ENCODE measurements around the gene RFC1. TPM values are rescaled to one million over a fixed set of nuclear protein-coding genes. Genes with fewer than 3 reads are reported as not detected.

The RFC1 gene
- total and polyA plus RNA-seq, 7 donors = 6.7 to 21.0 (median 15.8) TPM

DNA sequence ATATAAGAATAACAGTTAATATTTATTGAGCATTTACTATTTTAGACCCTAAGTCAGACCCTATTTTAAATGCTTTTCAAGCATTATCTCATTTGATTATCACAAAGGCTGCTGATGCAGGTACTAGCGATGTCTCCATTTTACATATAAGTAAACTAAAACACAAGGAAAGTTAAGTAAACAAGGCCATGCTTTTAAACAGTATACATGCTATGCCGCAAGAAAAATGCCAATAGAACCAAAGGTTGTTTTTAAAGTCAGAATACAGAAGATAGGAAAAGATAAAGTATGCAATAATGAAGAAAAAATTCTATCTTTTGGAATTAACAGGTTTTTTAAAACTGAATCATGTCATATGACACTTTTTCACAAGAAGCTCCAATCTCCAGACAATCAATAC, 26.2 kb downstream of the RFC1 start:
- WGBS, 3 donors = 97 to 99% (median 97%) methylated on average over 2 of the region's 2 CpGs
- ATAC-seq = no peak
- no peaks in the 10 kb centered on the region for H3K27me3 ChIP-seq (ENCODE audit: insufficient read depth in 3 of 3, low read length in 2 of 3)
- intact Hi-C loops (cut with DNase I) = no loop called here
- DNase-seq = no peak
- H3K4me1 ChIP-seq = no peaks in the 10 kb centered on the region
- no peaks in the 10 kb centered on the region for H3K9me3 ChIP-seq
- no peak overlapping the region for H3K4me3 ChIP-seq
- TF ChIP-seq, protein P1, sequence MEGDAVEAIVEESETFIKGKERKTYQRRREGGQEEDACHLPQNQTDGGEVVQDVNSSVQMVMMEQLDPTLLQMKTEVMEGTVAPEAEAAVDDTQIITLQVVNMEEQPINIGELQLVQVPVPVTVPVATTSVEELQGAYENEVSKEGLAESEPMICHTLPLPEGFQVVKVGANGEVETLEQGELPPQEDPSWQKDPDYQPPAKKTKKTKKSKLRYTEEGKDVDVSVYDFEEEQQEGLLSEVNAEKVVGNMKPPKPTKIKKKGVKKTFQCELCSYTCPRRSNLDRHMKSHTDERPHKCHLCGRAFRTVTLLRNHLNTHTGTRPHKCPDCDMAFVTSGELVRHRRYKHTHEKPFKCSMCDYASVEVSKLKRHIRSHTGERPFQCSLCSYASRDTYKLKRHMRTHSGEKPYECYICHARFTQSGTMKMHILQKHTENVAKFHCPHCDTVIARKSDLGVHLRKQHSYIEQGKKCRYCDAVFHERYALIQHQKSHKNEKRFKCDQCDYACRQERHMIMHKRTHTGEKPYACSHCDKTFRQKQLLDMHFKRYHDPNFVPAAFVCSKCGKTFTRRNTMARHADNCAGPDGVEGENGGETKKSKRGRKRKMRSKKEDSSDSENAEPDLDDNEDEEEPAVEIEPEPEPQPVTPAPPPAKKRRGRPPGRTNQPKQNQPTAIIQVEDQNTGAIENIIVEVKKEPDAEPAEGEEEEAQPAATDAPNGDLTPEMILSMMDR (IDR thresholded peaks at IDR 0.05) = no peak
- peaks cover 0 to 14% of the 10 kb centered on the region in 2 donors for H3K36me3 ChIP-seq (ENCODE audit: insufficient read depth in 1 of 2, low read depth in 1 of 2)
- no peak overlapping the region for H3K27ac ChIP-seq

DNA sequence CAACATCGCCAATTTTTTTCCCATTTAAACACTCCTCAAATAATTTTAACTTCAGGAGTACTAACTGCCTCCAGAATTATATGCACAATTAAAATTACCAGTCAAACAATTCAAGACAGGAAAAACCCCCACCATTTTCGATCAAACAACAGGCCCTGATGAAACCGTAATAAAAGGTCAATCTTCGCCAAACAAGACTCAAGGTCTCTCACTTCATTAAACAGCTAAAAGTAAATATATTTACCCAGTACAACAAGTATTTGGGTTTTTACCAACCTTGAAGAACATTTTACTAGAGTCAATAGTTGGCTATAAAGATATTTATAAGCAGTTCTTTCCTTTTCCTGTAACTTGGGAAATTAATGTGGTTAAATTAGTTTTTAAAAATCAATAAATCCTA, 28.3 kb downstream of the RFC1 start:
- H3K36me3 ChIP-seq (ENCODE audit: insufficient read depth in 1 of 2, low read depth in 1 of 2) = peaks cover 0 to 14% of the 10 kb centered on the region in 2 donors
- no peaks in the 10 kb centered on the region for H3K4me1 ChIP-seq
- no peaks in the 10 kb centered on the region for H3K27me3 ChIP-seq (ENCODE audit: insufficient read depth in 3 of 3, low read length in 2 of 3)
- no peaks in the 10 kb centered on the region for H3K9me3 ChIP-seq
- intact Hi-C loops (cut with DNase I) = no loop called here
- TF ChIP-seq, protein P1 (IDR thresholded peaks at IDR 0.05) = no peak
- DNase-seq (no peak), ATAC-seq (no peak)
- WGBS, 3 donors = 96 to 99% (median 98%) methylated on average over 4 of the region's 4 CpGs
- no peak overlapping the region for H3K4me3 ChIP-seq
- no peak overlapping the region for H3K27ac ChIP-seq

DNA sequence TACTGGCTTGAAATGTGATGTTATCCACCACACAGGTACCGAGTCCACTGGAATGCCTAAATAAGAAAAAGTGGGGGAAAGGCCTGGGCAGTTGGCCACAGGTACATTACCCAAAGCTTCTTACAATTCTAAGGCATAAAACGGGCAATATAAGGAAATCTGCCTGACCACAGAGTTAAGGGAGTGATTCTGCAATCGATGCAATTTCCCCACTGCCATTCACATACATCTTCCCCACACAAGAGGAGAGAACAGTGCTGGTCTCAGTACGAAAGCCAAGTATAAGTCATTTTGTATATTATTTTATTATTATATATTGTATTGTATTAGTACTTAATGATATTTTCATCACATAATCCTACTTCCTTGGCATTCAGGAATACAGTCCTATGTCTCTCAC, 30.6 kb downstream of the RFC1 start:
- ATAC-seq (no peak), DNase-seq (no peak)
- Histone ChIP-seq H3K27me3 (ENCODE audit: insufficient read depth in 3 of 3, low read length in 2 of 3) (no peaks in the 10 kb centered on the region), H3K4me1 (no peaks in the 10 kb centered on the region), H3K36me3 (ENCODE audit: insufficient read depth in 1 of 2, low read depth in 1 of 2) (no peaks in the 10 kb centered on the region), H3K9me3 (no peaks in the 10 kb centered on the region), H3K27ac (no peak overlapping the region), H3K4me3 (no peak overlapping the region)
- WGBS, 3 donors = 94 to 95% (median 95%) methylated on average over 4 of the region's 4 CpGs
- TF ChIP-seq, protein P1 (IDR thresholded peaks at IDR 0.05) = no peak
- intact Hi-C loops (cut with DNase I) = no loop called here

DNA sequence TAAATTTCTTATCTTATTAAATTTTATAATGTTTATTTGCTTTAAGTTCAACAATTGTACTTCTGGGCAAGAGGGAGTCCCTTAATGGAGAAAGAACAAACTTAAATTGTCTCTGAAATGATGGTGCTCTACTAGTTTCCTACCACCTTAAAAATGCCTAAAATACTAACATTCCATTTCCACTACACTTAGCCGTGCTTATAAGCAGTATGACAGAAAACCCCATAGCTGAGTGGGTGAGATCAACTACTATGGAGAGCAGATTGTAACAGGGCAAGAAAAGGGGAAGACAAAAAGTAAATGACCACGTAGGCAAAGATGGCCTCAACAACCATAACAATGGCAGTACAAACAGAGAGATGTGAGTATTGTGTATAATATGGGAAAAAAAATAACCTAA, 35.0 kb downstream of the RFC1 start:
- TF ChIP-seq, protein P1 (IDR thresholded peaks at IDR 0.05) = no peak
- Histone ChIP-seq H3K27ac (no peak overlapping the region), H3K36me3 (ENCODE audit: insufficient read depth in 1 of 2, low read depth in 1 of 2) (peaks cover 0 to 19% of the 10 kb centered on the region in 2 donors), H3K4me1 (no peaks in the 10 kb centered on the region), H3K4me3 (no peak overlapping the region), H3K27me3 (ENCODE audit: insufficient read depth in 3 of 3, low read length in 2 of 3) (no peaks in the 10 kb centered on the region), H3K9me3 (no peaks in the 10 kb centered on the region)
- ATAC-seq (no peak), DNase-seq (no peak)
- intact Hi-C loops (cut with DNase I) = no loop called here
- 71 to 78% (median 72%) methylated on average over 2 of the region's 2 CpGs for WGBS, 3 donors

DNA sequence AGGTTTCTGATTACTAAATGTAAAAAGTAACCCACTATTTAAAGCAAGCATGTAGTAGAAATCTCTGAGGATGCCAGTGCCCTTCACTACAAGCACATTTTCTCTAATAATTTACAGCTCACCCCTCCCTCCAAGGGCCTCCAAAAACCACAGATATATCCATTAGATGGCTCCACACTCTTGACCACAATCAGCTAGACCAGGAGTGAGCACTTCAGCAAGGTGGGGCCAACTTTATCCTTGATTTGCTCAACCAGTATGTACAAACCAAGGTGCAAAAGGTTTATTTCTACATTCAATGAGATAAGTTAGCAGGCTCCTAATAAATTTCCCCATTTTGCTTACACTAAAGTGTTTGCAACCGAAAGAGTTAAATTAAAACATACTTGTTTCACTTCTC, 35.8 kb downstream of the RFC1 start:
- DNase-seq (no peak), ATAC-seq (no peak)
- no peaks in the 10 kb centered on the region for H3K4me1 ChIP-seq
- no peaks in the 10 kb centered on the region for H3K9me3 ChIP-seq
- H3K27me3 ChIP-seq (ENCODE audit: insufficient read depth in 3 of 3, low read length in 2 of 3) = no peaks in the 10 kb centered on the region
- H3K36me3 ChIP-seq (ENCODE audit: insufficient read depth in 1 of 2, low read depth in 1 of 2) = peaks cover 3 to 26% of the 10 kb centered on the region in 2 donors
- H3K27ac ChIP-seq = no peak overlapping the region
- intact Hi-C loops (cut with DNase I) = no loop called here
- WGBS, 3 donors = 95 to 97% (median 96%) methylated on average over 1 of the region's 1 CpG
- H3K4me3 ChIP-seq = no peak overlapping the region
- TF ChIP-seq, protein P1 (IDR thresholded peaks at IDR 0.05) = no peak

All from psoas muscle (tissue), 8 donors.